ENCODE data around the gene SYMPK.

GRCh38 chr19:45874620-45874966, 11.6 kb upstream of the SYMPK start:
- TF ChIP-seq, protein P1, sequence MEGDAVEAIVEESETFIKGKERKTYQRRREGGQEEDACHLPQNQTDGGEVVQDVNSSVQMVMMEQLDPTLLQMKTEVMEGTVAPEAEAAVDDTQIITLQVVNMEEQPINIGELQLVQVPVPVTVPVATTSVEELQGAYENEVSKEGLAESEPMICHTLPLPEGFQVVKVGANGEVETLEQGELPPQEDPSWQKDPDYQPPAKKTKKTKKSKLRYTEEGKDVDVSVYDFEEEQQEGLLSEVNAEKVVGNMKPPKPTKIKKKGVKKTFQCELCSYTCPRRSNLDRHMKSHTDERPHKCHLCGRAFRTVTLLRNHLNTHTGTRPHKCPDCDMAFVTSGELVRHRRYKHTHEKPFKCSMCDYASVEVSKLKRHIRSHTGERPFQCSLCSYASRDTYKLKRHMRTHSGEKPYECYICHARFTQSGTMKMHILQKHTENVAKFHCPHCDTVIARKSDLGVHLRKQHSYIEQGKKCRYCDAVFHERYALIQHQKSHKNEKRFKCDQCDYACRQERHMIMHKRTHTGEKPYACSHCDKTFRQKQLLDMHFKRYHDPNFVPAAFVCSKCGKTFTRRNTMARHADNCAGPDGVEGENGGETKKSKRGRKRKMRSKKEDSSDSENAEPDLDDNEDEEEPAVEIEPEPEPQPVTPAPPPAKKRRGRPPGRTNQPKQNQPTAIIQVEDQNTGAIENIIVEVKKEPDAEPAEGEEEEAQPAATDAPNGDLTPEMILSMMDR (IDR thresholded peaks at IDR 0.05) = no peak
- no peak for TF ChIP-seq POLR2A (IDR thresholded peaks at IDR 0.05)

Measured in gastroesophageal sphincter (tissue), 3 donors.